ENCODE data around the gene AGBL2.

The AGBL2 gene

DNA sequence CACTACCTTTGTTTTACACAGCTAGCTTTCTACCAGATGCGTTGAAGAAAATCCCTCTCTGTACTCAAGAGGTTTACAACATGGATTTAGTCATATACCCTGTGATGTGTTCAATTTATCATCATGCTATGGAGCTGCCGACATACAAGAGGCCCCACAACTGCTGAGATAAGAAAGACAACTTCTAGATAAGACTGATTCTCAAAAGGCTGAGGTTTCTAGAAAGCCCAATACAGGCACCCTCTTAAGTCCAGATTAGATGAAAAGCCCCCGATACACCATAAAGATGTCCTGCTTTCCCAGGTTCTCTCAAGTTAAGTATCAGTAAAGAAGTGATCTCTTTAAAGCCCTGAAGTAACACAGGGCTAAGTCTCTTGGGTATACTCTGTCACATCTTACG is 87.1 kb downstream of the AGBL2 start:
- no peak for DNase-seq

DNA sequence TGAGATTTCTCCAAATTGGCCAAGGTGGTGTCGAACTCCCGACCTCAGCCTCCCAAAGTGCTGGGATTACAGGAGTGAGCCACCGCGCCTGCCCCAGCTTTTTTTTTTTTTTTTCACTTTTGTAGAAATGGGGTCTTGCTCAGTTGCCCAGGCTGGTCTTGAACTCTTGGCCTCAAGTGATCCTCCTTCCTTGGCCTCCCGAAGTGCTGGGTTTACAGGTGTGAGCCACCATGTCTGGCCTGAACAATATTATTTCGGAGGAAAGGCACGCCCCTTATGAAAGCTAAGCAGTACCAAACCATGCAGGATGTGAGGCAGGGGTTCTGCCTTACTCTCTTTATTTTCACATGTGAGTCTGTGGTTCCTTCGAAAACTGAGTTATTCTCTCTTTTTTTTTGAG is 88.9 kb downstream of the AGBL2 start:
- no peak for DNase-seq

DNA sequence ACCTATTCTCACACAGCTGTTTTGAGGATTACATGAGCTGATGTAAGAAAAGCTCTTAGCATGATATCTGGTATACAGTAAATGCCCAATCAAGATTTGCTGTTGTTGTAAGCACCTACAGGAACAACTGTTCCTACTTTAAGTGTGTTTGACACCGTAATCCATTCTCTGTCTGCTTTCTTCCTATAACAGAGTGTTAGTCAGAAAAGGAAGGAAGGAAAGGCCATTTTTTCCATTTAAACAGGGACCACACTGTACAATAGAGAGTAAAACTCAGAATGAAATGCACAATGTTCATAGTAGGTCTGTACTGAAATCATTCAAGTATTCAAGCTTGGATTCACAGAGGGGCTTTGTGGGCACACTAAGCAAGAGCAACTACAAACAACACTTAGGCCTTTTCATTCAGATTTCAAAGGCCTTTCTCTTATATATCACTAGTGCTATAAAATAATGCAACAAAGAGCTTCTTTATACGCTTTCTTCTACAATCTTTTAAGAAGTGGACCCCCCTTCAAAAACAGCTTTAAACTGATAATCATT is 94.3 kb downstream of the AGBL2 start:
- DNase-seq: no peak

DNA sequence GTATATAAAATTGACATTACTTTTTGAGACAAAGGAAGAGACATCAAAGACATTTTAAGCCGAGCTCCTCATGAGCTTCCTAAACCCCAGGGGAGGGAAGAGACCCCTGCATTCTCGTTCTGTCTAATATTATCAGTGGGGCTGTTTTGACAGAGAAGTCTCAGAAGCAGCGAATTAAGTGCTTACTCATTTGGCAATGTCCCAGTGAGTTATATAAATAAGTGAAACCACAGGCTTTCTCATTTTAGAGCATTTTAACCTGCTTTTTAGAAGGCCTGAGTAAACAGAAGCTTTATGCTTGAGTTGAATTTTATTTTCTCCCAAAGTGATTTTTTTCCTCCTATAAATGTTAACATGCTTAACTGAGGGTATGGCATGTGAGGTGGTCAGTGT is 97.8 kb downstream of the AGBL2 start:
- no peak for DNase-seq

DNA sequence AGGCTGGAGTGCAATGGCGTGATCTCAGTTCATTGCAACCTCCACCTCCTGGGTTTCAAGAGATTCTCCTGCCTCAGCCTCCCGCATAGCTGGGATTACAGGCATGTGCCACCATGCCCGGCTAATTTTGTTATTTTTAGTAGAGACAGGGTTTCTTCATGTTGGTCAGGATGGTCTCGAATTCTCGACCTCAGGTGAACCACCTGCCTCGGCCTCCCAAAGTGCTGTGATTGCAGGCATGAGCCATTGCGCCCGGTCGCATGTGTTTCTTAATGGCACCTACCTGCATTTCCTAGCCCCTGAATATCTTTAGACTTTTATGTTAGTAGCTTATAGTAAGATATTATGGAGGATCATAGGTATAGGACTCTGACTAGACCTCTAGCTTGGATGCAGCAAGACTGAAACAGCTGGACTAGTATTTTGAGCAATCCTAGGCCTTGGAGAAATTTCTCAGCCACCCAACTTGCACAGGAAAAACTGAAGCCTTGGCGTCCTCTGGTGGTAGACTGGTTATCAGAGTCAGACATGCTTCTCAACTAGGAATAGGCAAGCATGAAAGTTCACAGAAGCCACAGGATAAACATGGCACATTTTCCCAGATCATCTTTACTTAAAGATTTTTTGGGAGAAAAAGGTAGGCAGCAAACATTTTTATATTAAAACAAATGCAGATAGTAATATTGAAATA is 98.3 kb downstream of the AGBL2 start:
- no peak for DNase-seq

DNA sequence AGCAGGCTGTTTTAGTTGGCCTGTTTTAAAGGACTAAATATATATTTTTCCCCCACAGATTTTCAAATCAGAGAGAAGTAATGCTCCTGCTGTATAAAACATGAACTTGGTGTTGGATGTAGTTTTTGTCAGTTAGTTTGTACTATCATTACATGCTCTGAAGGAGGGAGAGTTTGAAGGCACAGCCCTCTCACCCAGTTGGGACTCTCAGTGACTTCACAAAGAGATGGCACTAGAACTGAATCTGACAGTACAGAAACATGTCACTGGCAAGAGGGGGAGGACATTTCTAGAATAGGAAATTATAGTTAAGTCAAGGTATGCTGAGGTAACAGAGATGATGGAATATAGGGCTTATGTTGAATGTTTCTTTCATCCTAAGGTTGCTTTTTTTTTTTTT is 99.9 kb downstream of the AGBL2 start:
- no peak for DNase-seq

DNA sequence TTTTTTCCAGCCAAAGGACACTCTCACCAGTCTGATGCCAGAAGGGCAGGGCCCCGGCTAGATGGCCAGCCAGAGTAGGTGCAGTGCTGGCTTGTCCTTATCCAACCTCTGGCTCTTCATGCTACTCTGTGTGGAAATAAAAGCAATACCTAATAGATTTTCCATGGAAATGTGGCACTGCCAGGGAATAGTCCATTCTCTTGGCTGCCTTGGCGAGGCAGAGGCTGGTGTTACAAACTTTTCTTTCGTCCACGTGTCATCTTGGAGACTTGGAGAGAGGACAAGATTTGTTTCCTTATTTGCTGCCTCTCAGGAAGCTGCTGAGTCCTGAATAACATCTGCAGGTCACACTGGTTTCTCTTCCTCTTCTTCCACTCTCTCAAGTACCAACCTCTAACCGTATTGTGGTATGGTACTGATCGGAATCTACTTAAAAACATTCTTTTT is 103.8 kb downstream of the AGBL2 start:
- DNase-seq: no peak

DNA sequence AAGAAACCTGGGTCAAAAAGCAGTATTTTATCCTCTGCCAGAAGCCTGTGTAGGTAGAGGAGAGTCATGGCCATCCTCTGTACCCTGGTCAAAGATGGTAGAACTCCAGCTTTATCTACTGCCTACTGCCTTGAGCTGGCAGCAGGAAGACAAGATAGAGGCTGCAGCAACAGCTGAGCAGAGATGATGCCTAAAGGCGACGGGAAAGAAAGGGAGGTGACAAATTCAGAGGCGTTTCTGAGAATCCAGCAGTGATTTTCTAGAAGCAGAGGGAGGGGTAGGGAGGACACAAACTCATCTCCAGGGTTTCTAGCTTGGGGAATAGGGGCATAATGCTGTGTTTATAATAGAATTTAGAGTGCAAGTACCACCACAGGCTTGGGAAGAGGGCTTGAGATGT is 105.5 kb downstream of the AGBL2 start:
- DNase-seq: no peak
